MV-4-11 (cell line): ENCODE measurements around the gene SORCS3.

Source experiments
- DNase-seq: peaks from one replicate; lab custom pipeline; 2025; lab: John Stamatoyannopoulos, UW

SORCS3 gene

DNA sequence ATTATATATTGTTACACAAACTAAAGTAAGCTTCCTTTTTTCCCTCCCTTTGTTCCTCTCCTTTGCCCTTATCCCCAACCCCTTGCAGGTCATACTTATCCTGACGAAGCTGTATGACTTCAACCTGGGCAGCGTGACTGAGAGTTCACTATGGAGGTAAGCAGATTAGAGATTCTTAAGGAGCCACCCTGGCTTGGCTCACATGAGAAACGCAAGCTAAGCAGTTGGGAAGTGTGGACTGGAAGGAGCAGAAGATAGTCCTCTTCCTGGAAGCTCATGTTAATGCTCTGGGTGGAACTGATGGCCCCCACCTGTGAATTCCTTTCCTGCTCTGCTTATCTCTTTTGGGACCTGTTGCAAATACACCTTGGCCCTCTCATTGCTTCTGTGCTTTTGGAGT, 201.6 kb downstream of the SORCS3 start:
- DNase-seq, result no peak

DNA sequence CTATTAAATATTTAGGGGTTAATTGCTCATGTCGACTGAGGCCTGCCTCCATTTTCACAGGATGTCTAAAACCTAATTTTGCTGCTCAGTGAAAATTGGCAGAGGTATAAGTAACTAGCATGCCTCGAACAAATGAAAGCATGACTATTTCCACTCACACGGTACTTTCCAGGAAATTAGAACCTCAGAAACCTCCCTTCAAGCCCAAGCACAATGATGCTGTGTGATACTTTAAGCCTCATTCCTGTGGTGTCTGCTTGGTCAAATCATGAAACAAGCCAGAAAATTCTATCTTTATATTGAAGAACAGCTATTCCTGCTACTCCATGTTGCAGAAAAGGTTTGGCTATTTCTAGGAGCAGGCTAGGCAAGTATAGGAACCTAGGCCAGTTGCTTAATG, 203.0 kb downstream of the SORCS3 start:
- DNase-seq, result no peak

DNA sequence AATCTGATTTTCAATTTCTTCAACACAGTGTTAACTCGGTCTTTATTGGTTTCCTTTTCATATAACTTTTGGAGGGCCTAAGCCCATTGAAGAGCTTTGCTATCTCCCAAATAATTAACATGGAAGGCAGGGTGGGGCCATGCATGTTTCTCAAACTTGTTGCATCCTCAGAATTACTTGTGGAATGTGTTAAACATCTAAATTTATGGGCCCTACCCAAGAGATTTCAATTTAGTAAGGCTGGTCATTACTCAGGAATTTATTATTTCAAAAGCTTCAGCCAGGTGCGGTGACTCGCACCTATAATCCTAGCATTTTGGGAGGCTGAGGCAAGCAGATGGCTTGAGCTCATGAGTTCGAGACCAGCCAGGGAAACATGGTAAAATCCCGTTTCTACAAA, 208.9 kb downstream of the SORCS3 start:
- no peak for DNase-seq

DNA sequence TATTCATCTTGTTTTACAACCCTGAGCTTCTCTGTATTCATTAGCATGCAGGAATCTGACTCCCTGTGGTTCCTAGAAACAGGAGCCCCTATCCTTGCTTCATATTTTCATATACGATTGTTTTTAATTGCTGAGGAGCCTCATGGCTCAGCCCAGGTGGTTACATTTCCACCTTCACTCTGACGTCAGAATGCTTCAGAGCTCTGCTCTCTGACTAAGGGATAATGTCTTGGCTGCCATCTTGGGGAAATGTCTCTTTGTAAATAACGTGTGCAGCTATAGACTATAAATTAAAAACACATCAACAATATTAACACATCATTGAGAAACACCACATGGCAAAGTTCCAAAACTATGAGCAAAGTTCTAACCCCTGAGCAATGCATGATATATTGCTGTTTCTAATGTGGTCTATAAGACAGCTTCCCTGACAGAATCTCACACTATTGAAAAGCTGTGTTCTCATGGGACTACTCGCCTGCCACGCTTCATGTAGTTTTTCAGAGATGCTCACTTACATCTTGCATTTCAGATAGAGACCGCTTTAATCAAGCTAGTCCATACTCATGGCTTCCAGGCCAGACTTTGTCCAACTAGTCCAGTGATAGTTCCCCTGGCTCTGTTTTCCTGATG, 227.0 kb downstream of the SORCS3 start:
- no peak for DNase-seq

DNA sequence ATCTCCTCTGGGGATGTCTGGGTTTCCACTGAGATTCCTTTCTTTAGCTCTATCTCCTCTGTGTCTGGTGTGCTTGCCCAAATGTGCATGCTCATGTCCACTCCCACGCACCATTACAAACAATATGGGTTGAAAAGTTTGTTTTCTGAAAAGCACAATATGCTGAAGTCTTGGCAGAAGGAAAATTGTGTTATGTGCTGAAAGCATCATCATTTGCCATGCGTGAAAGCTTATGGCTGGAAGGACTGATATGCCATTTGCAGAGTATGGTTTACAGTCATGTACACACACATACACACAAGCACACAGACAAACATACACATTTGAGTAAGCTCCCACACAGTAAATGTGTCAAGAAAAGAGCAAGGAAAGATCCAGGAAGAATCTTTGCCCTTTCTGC, 231.6 kb downstream of the SORCS3 start:
- DNase-seq, result no peak

GRCh38 chr10:104873161-104873560, 232.1 kb downstream of the SORCS3 start:
- DNase-seq, result no peak

DNA sequence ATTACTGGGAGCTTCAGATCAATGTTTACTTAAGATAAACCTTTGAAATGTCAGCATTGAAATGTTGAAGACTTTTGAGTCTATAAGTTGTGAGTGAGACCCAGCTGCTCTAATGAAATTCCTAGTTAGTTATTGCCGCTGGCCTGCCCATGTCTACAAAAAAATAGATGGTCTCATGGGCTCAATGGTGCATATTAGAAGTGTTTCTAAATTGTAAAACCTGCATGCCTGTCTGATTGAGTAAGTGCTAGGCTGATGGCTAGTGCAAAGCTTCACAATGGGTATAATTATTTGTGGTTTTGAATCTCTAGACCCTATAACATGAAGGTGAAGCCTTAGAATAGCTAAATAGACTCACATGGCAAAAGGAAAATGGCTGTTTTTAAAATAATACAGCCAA, 234.5 kb downstream of the SORCS3 start:
- DNase-seq, result no peak

- DNase-seq, result no peak
These were observed 239.7 kb downstream of the SORCS3 start for GRCh38 chr10:104880624-104881398.

DNA sequence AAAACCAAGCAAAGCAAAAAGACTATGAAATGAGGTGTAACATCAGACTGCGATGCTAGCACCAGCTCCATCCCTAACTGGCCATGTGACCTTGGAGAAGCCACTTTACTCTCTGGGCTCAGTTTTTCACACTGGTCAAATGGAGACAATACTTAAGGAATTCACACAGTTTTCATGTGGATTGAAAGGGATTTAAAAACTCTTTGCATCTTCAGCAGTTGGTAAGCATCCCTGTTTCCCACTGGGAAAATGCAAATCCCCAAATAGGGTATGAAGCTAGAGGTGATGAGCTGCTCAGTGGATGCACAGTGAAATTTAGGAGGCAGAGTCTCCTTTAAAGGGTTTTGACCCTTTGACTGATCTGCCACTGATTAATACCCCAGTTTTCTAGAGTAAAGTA, 240.7 kb downstream of the SORCS3 start:
- no peak for DNase-seq

DNA sequence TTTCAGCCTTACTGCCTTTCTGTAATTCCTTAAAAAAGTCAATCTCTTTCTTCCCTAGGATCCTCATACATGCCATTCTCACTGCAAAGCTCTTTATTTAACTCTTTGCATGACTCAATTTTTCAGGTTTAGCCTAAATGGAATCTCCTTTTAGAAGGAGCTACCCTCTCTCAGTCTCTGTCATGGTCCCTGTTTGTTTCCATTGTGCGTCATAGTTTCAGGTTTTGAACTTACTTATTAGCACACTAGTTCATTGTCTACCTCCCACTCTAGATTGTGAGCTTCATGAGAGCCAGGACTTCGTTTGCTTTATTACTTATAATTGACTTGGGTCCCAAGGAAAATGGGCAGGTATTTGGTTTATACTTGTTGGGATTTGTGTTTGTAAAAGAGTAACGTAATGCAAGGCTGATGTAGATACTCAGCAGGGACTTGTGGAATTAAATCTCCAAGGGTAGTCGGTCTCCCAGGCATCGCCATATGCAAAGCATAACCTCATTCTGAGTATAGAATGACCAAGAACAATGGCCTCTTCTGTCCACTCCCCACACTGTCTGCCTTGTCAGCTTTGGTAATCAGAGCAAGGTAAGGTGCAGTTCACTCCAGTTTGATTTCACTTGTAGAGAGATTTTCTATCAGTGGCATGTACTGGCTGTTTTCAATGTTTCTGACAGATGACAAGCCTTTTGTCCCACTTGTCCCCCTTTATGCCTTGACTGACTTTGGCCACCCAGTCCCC, 252.0 kb downstream of the SORCS3 start:
- no peak for DNase-seq

GRCh38 chr10:104893701-104894100, 252.6 kb downstream of the SORCS3 start:
- DNase-seq, result no peak

GRCh38 chr10:104894681-104895080, 253.6 kb downstream of the SORCS3 start:
- no peak for DNase-seq

- DNase-seq, result no peak
These were observed 254.5 kb downstream of the SORCS3 start for GRCh38 chr10:104895541-104895940.

DNA sequence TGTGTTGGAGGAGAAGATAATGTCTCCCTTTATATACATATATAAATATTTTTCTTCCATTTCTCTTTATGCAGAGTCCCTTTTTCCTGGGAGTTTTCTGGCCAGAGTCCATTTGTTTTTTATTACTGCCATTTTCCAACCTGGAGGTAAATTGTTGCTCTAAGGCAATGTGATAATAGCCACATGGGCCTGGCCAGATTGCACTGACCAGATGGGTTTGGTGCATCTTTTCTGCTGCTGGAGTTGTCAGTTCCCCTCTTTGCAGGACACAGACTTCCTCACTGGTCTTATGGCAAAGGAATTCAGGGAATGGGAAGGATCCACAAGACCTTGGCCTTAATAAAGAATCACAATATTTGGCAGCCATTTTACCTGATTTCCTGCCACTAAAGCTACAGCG, 254.9 kb downstream of the SORCS3 start:
- no peak for DNase-seq

GRCh38 chr10:104897696-104898095, 256.6 kb downstream of the SORCS3 start:
- DNase-seq, result no peak

DNA sequence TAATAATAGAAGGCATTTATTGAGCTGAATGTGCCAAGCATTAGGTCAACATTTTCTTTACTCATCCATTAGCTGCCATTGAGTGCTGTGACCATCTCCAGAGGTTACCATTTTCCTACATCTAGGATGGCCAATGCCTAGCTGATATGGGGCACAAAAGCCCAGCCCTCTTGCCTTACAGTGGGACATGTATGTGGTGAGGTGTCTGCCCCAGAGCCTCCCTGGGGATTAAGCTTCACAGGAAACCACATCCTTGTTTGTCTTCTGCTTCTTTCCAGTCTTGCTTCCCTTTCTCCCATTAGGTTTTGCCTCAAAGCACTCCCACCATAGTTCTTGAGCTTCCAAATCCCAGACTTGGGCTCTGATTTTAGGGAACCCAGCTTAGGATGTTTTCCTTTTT, 258.7 kb downstream of the SORCS3 start:
- DNase-seq, result no peak

- DNase-seq, result no peak
These were observed 262.3 kb downstream of the SORCS3 start for GRCh38 chr10:104903433-104903832.

DNA sequence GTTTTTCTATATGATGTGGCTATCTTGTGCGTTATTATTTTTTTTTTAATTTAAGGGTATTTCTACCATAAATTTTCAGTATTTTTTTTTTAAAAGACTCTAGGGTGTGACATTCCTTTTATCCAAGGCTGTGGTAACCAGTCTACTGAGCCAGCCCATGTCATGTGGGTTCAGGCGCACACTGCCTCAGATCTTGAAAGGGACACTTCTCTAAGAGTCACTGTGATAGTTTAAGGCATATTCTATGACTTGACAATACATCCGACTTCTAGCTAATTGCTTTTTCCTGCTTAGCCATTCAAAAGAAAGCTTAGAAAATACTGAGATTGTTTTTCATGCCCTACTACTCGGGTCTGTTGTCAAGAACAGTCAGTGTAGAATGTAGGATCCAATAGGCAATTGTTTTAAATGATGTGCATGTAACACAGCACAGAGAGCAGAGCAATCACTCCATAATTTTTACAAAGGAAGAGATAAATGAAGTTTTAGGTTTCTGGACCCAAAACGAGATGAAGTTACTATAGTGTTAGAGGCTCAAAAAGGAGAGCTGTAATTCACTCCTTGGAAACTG, 263.7 kb downstream of the SORCS3 start:
- DNase-seq, result no peak

- DNase-seq, result no peak
These were observed 265.0 kb downstream of the SORCS3 start for GRCh38 chr10:104906112-104906511.

DNA sequence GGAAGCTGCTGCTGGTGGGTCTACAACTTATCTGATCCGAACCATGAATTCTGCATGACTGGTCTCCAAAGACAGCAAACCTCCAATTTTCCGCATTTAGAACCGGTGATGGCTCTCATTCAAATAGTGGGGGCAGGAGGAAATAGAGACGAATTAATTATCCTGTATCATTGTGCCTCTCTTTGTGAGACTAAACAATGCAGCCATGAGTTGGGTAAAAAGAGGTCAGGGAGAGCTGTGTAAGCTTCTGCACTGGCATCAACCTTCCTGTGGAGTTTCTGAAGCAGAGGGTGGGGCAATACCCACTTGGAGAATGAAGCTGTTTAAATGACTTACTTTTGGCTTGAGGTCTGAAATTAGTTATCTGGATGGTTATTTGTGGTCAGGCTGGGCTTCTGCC, 266.4 kb downstream of the SORCS3 start:
- no peak for DNase-seq

DNA sequence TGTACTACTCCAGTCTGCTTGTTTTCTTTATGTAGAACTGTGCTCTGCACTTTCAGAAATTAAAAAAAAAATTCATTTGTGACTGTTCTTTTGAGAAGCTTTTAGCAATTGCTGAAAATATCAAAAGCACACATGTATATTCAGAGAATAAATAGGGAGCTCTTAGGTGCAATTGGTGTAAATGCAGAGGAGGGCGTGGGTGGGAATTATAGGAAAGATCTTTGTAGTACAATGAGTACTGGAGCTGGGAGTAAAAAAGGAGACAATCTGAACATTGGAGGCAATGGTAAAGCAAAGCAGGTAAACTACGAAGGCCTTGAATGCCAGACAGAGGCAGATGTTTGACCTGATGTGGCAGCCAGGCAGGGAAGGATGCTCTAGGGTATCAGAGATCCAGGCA, 267.5 kb downstream of the SORCS3 start:
- no peak for DNase-seq

- no peak for DNase-seq
These were observed 269.6 kb downstream of the SORCS3 start for GRCh38 chr10:104910712-104911111.

DNA sequence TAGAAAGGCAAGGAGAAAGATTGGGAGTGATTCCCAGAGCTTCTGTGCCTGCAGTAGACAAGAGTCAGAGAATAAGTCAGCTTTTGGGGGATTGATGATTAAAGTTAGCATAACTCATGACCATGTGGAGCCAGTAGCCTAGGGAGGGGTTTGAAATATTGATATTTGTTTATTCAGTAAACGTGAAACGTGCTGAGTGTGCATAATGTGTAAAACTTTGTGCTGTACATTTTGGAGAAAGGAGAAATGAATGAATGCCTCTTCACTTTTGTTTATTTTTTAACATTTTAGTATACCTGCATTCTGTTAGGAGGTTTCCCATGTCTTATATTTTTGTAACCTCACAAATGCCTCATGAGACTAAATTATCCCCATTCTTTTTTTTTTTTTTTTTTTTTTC, 272.3 kb downstream of the SORCS3 start:
- no peak for DNase-seq
